ENCODE measurements around the gene KRTAP12-1. TPM values are rescaled to one million over a fixed set of nuclear protein-coding genes. Genes with fewer than 3 reads are reported as not detected.

KRTAP12-1 gene
- total and polyA plus RNA-seq, 2 donors (not counting 1 experiment from before 2014, with no cell fraction given): not detected

GRCh38 chr21:44682580-44683151, 703 bp upstream of the KRTAP12-1 start:
- H3K36me3 ChIP-seq (replicated peaks in 1 of 2; ENCODE audit: control extremely low read depth in 1 of 2, control insufficient read depth in 1 of 2, extremely low read depth in 1 of 2, insufficient read depth in 2 of 2, low read length in 1 of 2): no peaks in the 10 kb centered on the region

DNA sequence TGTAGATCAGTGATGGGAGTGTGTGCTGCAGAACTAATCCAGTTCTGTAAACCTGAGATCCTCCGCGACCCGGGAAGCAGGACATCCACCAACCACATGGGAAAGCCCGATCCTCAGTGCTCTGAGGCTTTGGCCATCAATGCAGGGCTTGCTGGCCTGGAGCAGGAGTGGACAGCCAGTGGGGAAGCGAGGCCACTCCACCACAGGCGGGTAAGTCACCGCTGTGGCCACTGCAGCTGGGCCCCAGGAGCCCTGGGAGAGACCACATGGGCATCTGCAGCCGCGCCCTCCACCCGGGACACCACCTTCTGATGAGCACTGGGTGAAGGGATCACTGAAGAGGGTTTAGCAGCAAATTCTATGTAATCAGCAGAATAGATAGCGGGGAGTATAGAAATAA, 811 bp downstream of the KRTAP12-1 start:
- Histone ChIP-seq H3K9ac (ENCODE audit: low read length) (no peak overlapping the region), H2AFZ (ENCODE audit: insufficient read depth, low read depth, low read length, poor library complexity, severe bottlenecking) (no peak overlapping the region), H3K4me2 (replicated peaks; ENCODE audit: low read depth, low read length, poor library complexity, severe bottlenecking) (no peak overlapping the region), H3K79me2 (ENCODE audit: control insufficient read depth, insufficient read depth, low read length) (no peaks in the 10 kb centered on the region), H3K27me3 (replicated peaks in 1 of 4; ENCODE audit: control extremely low read depth in 1 of 4, control insufficient read depth in 3 of 4, insufficient read depth in 4 of 4, low read length in 3 of 4) (peaks cover 0 to 9% (median 1%) of the 10 kb centered on the region in 4 experiments), H3K27ac (ENCODE audit: low read length in 2 of 2) (no peak overlapping the region), H3K4me1 (ENCODE audit: control insufficient read depth in 2 of 2, insufficient read depth in 2 of 2, low read length in 2 of 2) (no peaks in the 10 kb centered on the region), H3K36me3 (replicated peaks in 1 of 2; ENCODE audit: control extremely low read depth in 1 of 2, control insufficient read depth in 1 of 2, extremely low read depth in 1 of 2, insufficient read depth in 2 of 2, low read length in 1 of 2) (no peaks in the 10 kb centered on the region), H4K20me1 (ENCODE audit: control insufficient read depth, insufficient read depth, low read length, poor library complexity, severe bottlenecking) (no peaks in the 10 kb centered on the region), H3K9me3 (ENCODE audit: control extremely low read depth in 1 of 3, control insufficient read depth in 2 of 3, insufficient read depth in 1 of 3, low read length in 2 of 3) (peaks cover 0 to 8% (median 0%) of the 10 kb centered on the region in 3 donors), H3K4me3 (ENCODE audit: control extremely low read depth in 1 of 5, extremely low read depth in 1 of 5, insufficient read depth in 1 of 5, low read depth in 2 of 5, low read length in 4 of 5) (no peak overlapping the region)
- ChIA-PET POLR2A (no interaction called here), CTCF (no interaction called here)
- TF ChIP-seq EZH2 (IDR thresholded peaks at IDR 0.05; ENCODE audit: borderline replicate concordance, insufficient read depth, low read depth, low read length, poor library complexity, severe bottlenecking): no peak
- no peak for TF ChIP-seq CTCF (IDR thresholded peaks at IDR 0.05)
- H3K27ac Mint-ChIP-seq: no peak overlapping the region
- H3K4me1 Mint-ChIP-seq: no peaks in the 10 kb centered on the region
- H3K27me3 Mint-ChIP-seq: peaks cover 50% of the 10 kb centered on the region
- no peaks in the 10 kb centered on the region for H3K9me3 Mint-ChIP-seq (ENCODE audit: insufficient read depth)
- H3K4me3 Mint-ChIP-seq: no peak overlapping the region
- intact Hi-C loops (cut with micrococcal nuclease): no loop called here
- WGBS (ENCODE audit: insufficient coverage): 75% methylated on average over 6 of the region's 11 CpGs
- DNase-seq: no peak
- ATAC-seq (ENCODE audit: low read depth): no peak

More at GRCh38 chr21:44682580-44683151, 703 bp upstream of the KRTAP12-1 start:
- peaks cover 0 to 8% (median 0%) of the 10 kb centered on the region in 3 donors for H3K9me3 ChIP-seq (ENCODE audit: control extremely low read depth in 1 of 3, control insufficient read depth in 2 of 3, insufficient read depth in 1 of 3, low read length in 2 of 3)
- H3K9ac ChIP-seq (ENCODE audit: low read length): no peak overlapping the region
- ATAC-seq (ENCODE audit: low read depth) (no peak), DNase-seq (no peak)
- intact Hi-C loops (cut with micrococcal nuclease): no loop called here
- Mint-ChIP-seq H3K4me3 (no peak overlapping the region), H3K27ac (no peak overlapping the region), H3K27me3 (peaks cover 60% of the 10 kb centered on the region), H3K9me3 (ENCODE audit: insufficient read depth) (no peaks in the 10 kb centered on the region), H3K4me1 (no peaks in the 10 kb centered on the region)
- H3K79me2 ChIP-seq (ENCODE audit: control insufficient read depth, insufficient read depth, low read length): no peaks in the 10 kb centered on the region
- H3K4me1 ChIP-seq (ENCODE audit: control insufficient read depth in 2 of 2, insufficient read depth in 2 of 2, low read length in 2 of 2): no peaks in the 10 kb centered on the region
- no peak overlapping the region for H3K4me2 ChIP-seq (replicated peaks; ENCODE audit: low read depth, low read length, poor library complexity, severe bottlenecking)
- no peak overlapping the region for H3K27ac ChIP-seq (ENCODE audit: low read length in 2 of 2)
- H4K20me1 ChIP-seq (ENCODE audit: control insufficient read depth, insufficient read depth, low read length, poor library complexity, severe bottlenecking): no peaks in the 10 kb centered on the region
- H3K27me3 ChIP-seq (replicated peaks in 1 of 4; ENCODE audit: control extremely low read depth in 1 of 4, control insufficient read depth in 3 of 4, insufficient read depth in 4 of 4, low read length in 3 of 4): peaks cover 0 to 13% (median 1%) of the 10 kb centered on the region in 4 experiments
- no peak for TF ChIP-seq CTCF (IDR thresholded peaks at IDR 0.05)
- no peak for TF ChIP-seq EZH2 (IDR thresholded peaks at IDR 0.05; ENCODE audit: borderline replicate concordance, insufficient read depth, low read depth, low read length, poor library complexity, severe bottlenecking)
- POLR2A ChIA-PET: no interaction called here
- no peak overlapping the region for H3K4me3 ChIP-seq (ENCODE audit: control extremely low read depth in 1 of 5, extremely low read depth in 1 of 5, insufficient read depth in 1 of 5, low read depth in 2 of 5, low read length in 4 of 5)
- 90% methylated on average over 14 of the region's 15 CpGs for WGBS (ENCODE audit: insufficient coverage)
- CTCF ChIA-PET: no interaction called here
- H2AFZ ChIP-seq (ENCODE audit: insufficient read depth, low read depth, low read length, poor library complexity, severe bottlenecking): no peak overlapping the region
